Keratinocyte (primary cell): ENCODE results near the gene ADAMTS7. TPM values are rescaled to one million over a fixed set of nuclear protein-coding genes. Genes with fewer than 3 reads are reported as not detected.
"Not testable (repeated sequence)": the region's sequence is repeated elsewhere in the genome, so short reads cannot be mapped to it uniquely, and the experiment has no call there.

Source experiments
- DNase-seq: peaks from one replicate; pipeline ENCODE4 v3.0.0-alpha.2; 2011; ENCODE audit warnings: low read depth, missing footprints, low spot score
- FAIRE-seq: peaks from 2 replicates; lab custom pipeline; 2011; peaks lifted over from hg19 to GRCh38; lab: Jason Lieb, UNC
- H2AFZ ChIP-seq: 2 replicates; pipeline ENCODE4 v1.6.0; 2012; ENCODE audit warnings: low read length, control low read depth, inconsistent platforms; ENCODE audit not compliant: control insufficient read depth
- H3K27ac ChIP-seq: 2 replicates; pipeline ENCODE4 v1.5.1; 2011; ENCODE audit warnings: low read length; ENCODE audit not compliant: control insufficient read depth, insufficient read depth
- H3K27me3 ChIP-seq: 3 replicates; pipeline ENCODE4 v1.6.0; 2011; ENCODE audit warnings: low read length; ENCODE audit not compliant: control insufficient read depth, insufficient read depth; ENCODE audit errors: extremely low read depth
- H3K36me3 ChIP-seq, 2 experiments: 2 replicates in 1 of 2; 3 replicates in 1 of 2; pipeline ENCODE4 v1.5.1; 2011; ENCODE audit warnings: low read length in 2 of 2, mild to moderate bottlenecking in 1 of 2; ENCODE audit not compliant: control insufficient read depth in 2 of 2, insufficient read depth in 2 of 2; ENCODE audit errors: extremely low read depth in 1 of 2
- H3K4me1 ChIP-seq: 3 replicates; pipeline ENCODE4 v1.5.1; 2011; ENCODE audit warnings: low read length; ENCODE audit not compliant: control insufficient read depth, insufficient read depth; ENCODE audit errors: extremely low read depth
- H3K4me2 ChIP-seq: 3 replicates; pipeline ENCODE4 v1.6.0; 2011; ENCODE audit warnings: low read depth, low read length; ENCODE audit not compliant: control insufficient read depth, insufficient read depth; ENCODE audit errors: extremely low read depth
- H3K4me3 ChIP-seq, 3 experiments: fragments of 200-600 bp in 1 of 3; sonication (generic) in 1 of 3; 2 replicates in 2 of 3; 3 replicates in 1 of 3; pipeline ENCODE4 v1.5.1; 2011 to 2016; ENCODE audit warnings: low read length in 3 of 3, mild to moderate bottlenecking in 3 of 3, control low read depth in 2 of 3, inconsistent platforms in 1 of 3, low read depth in 1 of 3, mixed read lengths in 1 of 3, mixed run types in 1 of 3, moderate library complexity in 1 of 3; ENCODE audit not compliant: control insufficient read depth in 2 of 3, insufficient read depth in 2 of 3; ENCODE audit errors: extremely low read depth in 1 of 3
- H3K79me2 ChIP-seq: 2 replicates; pipeline ENCODE4 v1.6.0; 2012; ENCODE audit warnings: low read length; ENCODE audit not compliant: control insufficient read depth, insufficient read depth
- H3K9ac ChIP-seq: 3 replicates; pipeline ENCODE4 v1.6.0; 2011; ENCODE audit warnings: low read length; ENCODE audit not compliant: control insufficient read depth, insufficient read depth; ENCODE audit errors: extremely low read depth
- H3K9me1 ChIP-seq: 3 replicates; pipeline ENCODE4 v1.6.0; 2011; ENCODE audit warnings: low read length; ENCODE audit not compliant: control insufficient read depth, insufficient read depth; ENCODE audit errors: extremely low read depth
- H3K9me3 ChIP-seq: 2 replicates; pipeline ENCODE4 v1.5.1; 2012; ENCODE audit warnings: low read depth, low read length; ENCODE audit not compliant: control insufficient read depth
- H4K20me1 ChIP-seq: 3 replicates; pipeline ENCODE4 v1.6.0; 2011; ENCODE audit warnings: low read length; ENCODE audit not compliant: control insufficient read depth, insufficient read depth; ENCODE audit errors: extremely low read depth
- CTCF ChIP-seq, 3 experiments: IDR thresholded peaks in 1 of 3; conservative IDR thresholded peaks in 1 of 3; optimal IDR thresholded peaks in 1 of 3; 2 replicates in 2 of 3; 3 replicates in 1 of 3; pipeline versions ENCODE3 to v1.5.1; 2011; ENCODE audit warnings: low read length in 3 of 3, mild to moderate bottlenecking in 3 of 3, moderate library complexity in 2 of 3, control low read depth in 1 of 3, inconsistent platforms in 1 of 3; ENCODE audit not compliant: insufficient read depth in 2 of 3; ENCODE audit errors: extremely low read depth in 1 of 3
- EZH2 ChIP-seq: IDR thresholded peaks from one replicate; pipeline ENCODE4 v1.6.1; 2012; ENCODE audit warnings: inconsistent platforms, mild to moderate bottlenecking, low read length, moderate library complexity
- dilution Hi-C: fragments of 300-500 bp; cut with MboI; formaldehyde crosslinking; loops from one replicate; pipeline ENCODE4 v1.7.0; 2020; ENCODE audit warnings: low sequenced_read_pairs; ENCODE audit not compliant: extremely low pct_ligation_motif_present
- polyA plus RNA-seq, 5 experiments: library from polyadenylated mRNA; depleted of rRNA in 3 of 5; stranded (reverse) in 3 of 5; stranded (forward) in 1 of 5; unstranded in 1 of 5; fragments of >200 nt; gene quantifications; 1 replicate in 1 of 5; 2 replicates in 3 of 5; 3 replicates in 1 of 5; pipeline versions ENCODE4 v1.2.1 to v1.2.3, GENCODE V29; 2011 to 2012; ENCODE audit warnings: missing spikeins in 2 of 5, low read depth in 1 of 5, low replicate concordance in 1 of 5

Gene ADAMTS7
- polyA plus RNA-seq, 1 donor (not counting 4 experiments of a cell fraction or from before 2014, with no cell fraction given) = 0.13 TPM

GRCh38 chr15:78765154-78765860, 46.0 kb downstream of the ADAMTS7 start:
- H2AFZ ChIP-seq, H4K20me1 ChIP-seq, H3K4me2 ChIP-seq, dilution Hi-C loops, H3K27me3 ChIP-seq, DNase-seq, H3K4me3 ChIP-seq, H3K36me3 ChIP-seq, H3K27ac ChIP-seq, FAIRE-seq, H3K9me3 ChIP-seq, H3K9me1 ChIP-seq, H3K9ac ChIP-seq, H3K79me2 ChIP-seq, H3K4me1 ChIP-seq: not testable (repeated sequence)

- H3K79me2 ChIP-seq, H3K36me3 ChIP-seq, H2AFZ ChIP-seq, DNase-seq, H3K27me3 ChIP-seq, H3K27ac ChIP-seq, H3K9me3 ChIP-seq, H3K9me1 ChIP-seq, H3K4me2 ChIP-seq, H4K20me1 ChIP-seq, FAIRE-seq, H3K9ac ChIP-seq, H3K4me3 ChIP-seq, dilution Hi-C loops, H3K4me1 ChIP-seq: not testable (repeated sequence)
Measured at GRCh38 chr15:78764340-78765153, 46.7 kb downstream of the ADAMTS7 start.

GRCh38 chr15:78763796-78764241, 47.4 kb downstream of the ADAMTS7 start:
- no peak for FAIRE-seq
- TF ChIP-seq CTCF (optimal IDR thresholded peaks at IDR 0.05 in 1 of 3, IDR thresholded peaks at IDR 0.05 in 1 of 3, conservative IDR thresholded peaks at IDR 0.05 in 1 of 3; ENCODE audit: extremely low read depth in 1 of 3, insufficient read depth in 2 of 3, low read length in 3 of 3) (no peak), EZH2 (no peak)
- Histone ChIP-seq H3K4me3 (no peak overlapping the region), H3K4me2 (no peak overlapping the region), H4K20me1 (no peaks in the 10 kb centered on the region), H3K36me3 (no peaks in the 10 kb centered on the region), H3K9me3 (no peaks in the 10 kb centered on the region), H3K27ac (no peak overlapping the region), H3K9ac (no peak overlapping the region), H3K9me1 (no peaks in the 10 kb centered on the region), H3K4me1 (peaks cover 6% of the 10 kb centered on the region), H3K27me3 (no peaks in the 10 kb centered on the region), H2AFZ (peak overlapping the region; percentile 2), H3K79me2 (no peaks in the 10 kb centered on the region)
- no peak for DNase-seq
- dilution Hi-C loops = no loop called here
